ENCODE measurements around the gene NDC1.

The NDC1 gene

GRCh38 chr1:53811414-53811851, 26.7 kb downstream of the NDC1 start:
- Histone ChIP-seq H3K4me3 (no peak overlapping the region), H3K27me3 (no peaks in the 10 kb centered on the region), H3K4me2 (no peak overlapping the region), H3K4me1 (no peaks in the 10 kb centered on the region; a peak in 1 of 20 replicates), H3K9ac (no peak overlapping the region), H4K20me1 (peaks cover 0 to 11% (median 0%) of the 10 kb centered on the region in 11 experiments; a peak in 4 of 22 replicates), H3K27ac (peak overlapping the region in 3 of 11 experiments; percentile 1 to 44 (median 37); a peak in 5 of 22 replicates), H3K9me3 (replicated peaks in 1 of 11) (peaks cover 0 to 11% (median 0%) of the 10 kb centered on the region in 11 experiments; a peak in 4 of 22 replicates), H3K36me3 (peaks cover 40 to 100% (median 98%) of the 10 kb centered on the region in 11 experiments)
- no peak for TF ChIP-seq Cebpa-rat (IDR thresholded peaks at IDR 0.05)

GRCh38 chr1:53810497-53810896, 27.6 kb downstream of the NDC1 start:
- no peak for TF ChIP-seq Cebpa-rat (IDR thresholded peaks at IDR 0.05)
- Histone ChIP-seq H3K4me1 (no peaks in the 10 kb centered on the region; a peak in 1 of 20 replicates), H3K9me3 (replicated peaks in 1 of 11) (peaks cover 0 to 5% (median 0%) of the 10 kb centered on the region in 11 experiments; a peak in 3 of 22 replicates), H3K27ac (peak overlapping the region in 1 of 11 experiments; percentile 44; a peak in 1 of 22 replicates), H3K36me3 (peaks cover 47 to 100% (median 98%) of the 10 kb centered on the region in 11 experiments), H3K4me3 (no peak overlapping the region), H3K4me2 (no peak overlapping the region), H3K9ac (no peak overlapping the region), H4K20me1 (peaks cover 0 to 11% (median 0%) of the 10 kb centered on the region in 11 experiments; a peak in 4 of 22 replicates), H3K27me3 (no peaks in the 10 kb centered on the region)

- H3K9me3 ChIP-seq (replicated peaks in 1 of 11) = peaks cover 0 to 5% (median 0%) of the 10 kb centered on the region in 11 experiments; a peak in 1 of 22 replicates
- TF ChIP-seq Cebpa-rat (IDR thresholded peaks at IDR 0.05) = no peak
- H3K4me1 ChIP-seq = no peaks in the 10 kb centered on the region; a peak in 1 of 20 replicates
- no peak overlapping the region for H3K4me2 ChIP-seq
- no peak overlapping the region for H3K4me3 ChIP-seq
- H3K9ac ChIP-seq = no peak overlapping the region
- H4K20me1 ChIP-seq = peaks cover 0 to 11% (median 0%) of the 10 kb centered on the region in 11 experiments; a peak in 4 of 22 replicates
- H3K36me3 ChIP-seq = peaks cover 52 to 100% (median 98%) of the 10 kb centered on the region in 11 experiments
- no peak overlapping the region for H3K27ac ChIP-seq
- no peaks in the 10 kb centered on the region for H3K27me3 ChIP-seq
These were observed 28.1 kb downstream of the NDC1 start for GRCh38 chr1:53810007-53810406.

GRCh38 chr1:53807916-53808315, 30.2 kb downstream of the NDC1 start:
- peaks cover 63 to 100% (median 99%) of the 10 kb centered on the region in 11 experiments for H3K36me3 ChIP-seq
- H3K27ac ChIP-seq = no peak overlapping the region
- H3K4me2 ChIP-seq = no peak overlapping the region
- H4K20me1 ChIP-seq = peaks cover 0 to 11% (median 0%) of the 10 kb centered on the region in 11 experiments; a peak in 4 of 22 replicates
- H3K4me3 ChIP-seq = no peak overlapping the region
- no peak for TF ChIP-seq Cebpa-rat (IDR thresholded peaks at IDR 0.05)
- no peaks in the 10 kb centered on the region; a peak in 1 of 20 replicates for H3K4me1 ChIP-seq
- no peaks in the 10 kb centered on the region for H3K27me3 ChIP-seq
- no peak overlapping the region for H3K9ac ChIP-seq
- H3K9me3 ChIP-seq (replicated peaks in 1 of 11) = no peaks in the 10 kb centered on the region

- no peak overlapping the region for H3K9ac ChIP-seq
- no peaks in the 10 kb centered on the region for H3K4me1 ChIP-seq
- H3K4me2 ChIP-seq = no peak overlapping the region
- H3K4me3 ChIP-seq = no peak overlapping the region
- no peak overlapping the region for H3K27ac ChIP-seq
- peaks cover 80 to 100% (median 99%) of the 10 kb centered on the region in 11 experiments for H3K36me3 ChIP-seq
- no peaks in the 10 kb centered on the region for H3K27me3 ChIP-seq
- H4K20me1 ChIP-seq = no peaks in the 10 kb centered on the region; a peak in 1 of 22 replicates
- TF ChIP-seq Cebpa-rat (IDR thresholded peaks at IDR 0.05) = no peak
- no peaks in the 10 kb centered on the region for H3K9me3 ChIP-seq (replicated peaks in 1 of 11)
These were observed 33.1 kb downstream of the NDC1 start for GRCh38 chr1:53804791-53805505.

- no peak for TF ChIP-seq Cebpa-rat (IDR thresholded peaks at IDR 0.05)
These were observed 33.9 kb downstream of the NDC1 start for GRCh38 chr1:53804181-53804580.

GRCh38 chr1:53800621-53801020, 37.5 kb downstream of the NDC1 start:
- no peak overlapping the region for H3K27ac ChIP-seq
- H3K4me2 ChIP-seq = no peak overlapping the region
- no peaks in the 10 kb centered on the region for H3K27me3 ChIP-seq
- peaks cover 74 to 100% (median 99%) of the 10 kb centered on the region in 11 experiments for H3K36me3 ChIP-seq
- H4K20me1 ChIP-seq = no peaks in the 10 kb centered on the region
- H3K9me3 ChIP-seq (replicated peaks in 1 of 11) = no peaks in the 10 kb centered on the region
- no peak overlapping the region for H3K4me3 ChIP-seq
- H3K4me1 ChIP-seq = no peaks in the 10 kb centered on the region
- H3K9ac ChIP-seq = no peak overlapping the region
- no peak for TF ChIP-seq Cebpa-rat (IDR thresholded peaks at IDR 0.05)

More at GRCh38 chr1:53804181-53804580, 33.9 kb downstream of the NDC1 start:
- Histone ChIP-seq H3K27ac (no peak overlapping the region), H3K4me2 (no peak overlapping the region), H3K4me3 (no peak overlapping the region), H4K20me1 (no peaks in the 10 kb centered on the region; a peak in 1 of 22 replicates), H3K4me1 (no peaks in the 10 kb centered on the region), H3K27me3 (no peaks in the 10 kb centered on the region), H3K9me3 (replicated peaks in 1 of 11) (no peaks in the 10 kb centered on the region), H3K9ac (no peak overlapping the region), H3K36me3 (peaks cover 86 to 100% (median 99%) of the 10 kb centered on the region in 11 experiments)

GRCh38 chr1:53799141-53799540, 39.0 kb downstream of the NDC1 start:
- no peaks in the 10 kb centered on the region for H3K4me1 ChIP-seq
- H3K36me3 ChIP-seq = peaks cover 71 to 100% (median 99%) of the 10 kb centered on the region in 11 experiments
- H4K20me1 ChIP-seq = no peaks in the 10 kb centered on the region
- H3K4me2 ChIP-seq = no peak overlapping the region
- no peaks in the 10 kb centered on the region for H3K9me3 ChIP-seq (replicated peaks in 1 of 11)
- no peak for TF ChIP-seq Cebpa-rat (IDR thresholded peaks at IDR 0.05)
- H3K27ac ChIP-seq = no peak overlapping the region
- no peak overlapping the region for H3K4me3 ChIP-seq
- no peaks in the 10 kb centered on the region for H3K27me3 ChIP-seq
- no peak overlapping the region for H3K9ac ChIP-seq

GRCh38 chr1:53792806-53793205, 45.3 kb downstream of the NDC1 start:
- no peak overlapping the region for H3K4me2 ChIP-seq
- TF ChIP-seq Cebpa-rat (IDR thresholded peaks at IDR 0.05) = no peak
- 0 out of 22 replicates have a peak, but pooled peaks cover 0 to 4% (median 0%) of the 10 kb centered on the region in 11 experiments for H4K20me1 ChIP-seq
- peaks cover 0 to 3% (median 0%) of the 10 kb centered on the region in 10 experiments; a peak in 1 of 20 replicates for H3K4me1 ChIP-seq
- H3K27me3 ChIP-seq = no peaks in the 10 kb centered on the region
- H3K9ac ChIP-seq = no peak overlapping the region
- H3K27ac ChIP-seq = no peak overlapping the region
- no peak overlapping the region for H3K4me3 ChIP-seq
- H3K9me3 ChIP-seq (replicated peaks in 1 of 11) = no peaks in the 10 kb centered on the region
- peaks cover 71 to 100% (median 96%) of the 10 kb centered on the region in 11 experiments for H3K36me3 ChIP-seq
